Endodermal cell (in vitro differentiated cells): ENCODE results near the gene RAPGEF1. TPM values are rescaled to one million over a fixed set of nuclear protein-coding genes. Genes with fewer than 3 reads are reported as not detected.
A peak's percentile ranks its signal among the peaks of the same experiment; 100 is the strongest.
"Not testable (repeated sequence)": the region's sequence is repeated elsewhere in the genome, so short reads cannot be mapped to it uniquely, and the experiment has no call there.

Experiments
- DNase-seq: peaks from one replicate; pipeline ENCODE4 v3.0.0-alpha.2; 2017
- H3K27ac ChIP-seq: 2 replicates; pipeline ENCODE4 v1.5.1; 2013; ENCODE audit warnings: mild to moderate bottlenecking, low read depth, low read length, moderate library complexity
- H3K27me3 ChIP-seq: 2 replicates; pipeline ENCODE4 v1.6.1; 2013; ENCODE audit warnings: mild to moderate bottlenecking, low read length, moderate library complexity; ENCODE audit not compliant: insufficient read depth, control insufficient read depth, poor library complexity, severe bottlenecking
- H3K36me3 ChIP-seq: 2 replicates; pipeline ENCODE4 v1.7.0; 2013; ENCODE audit warnings: mild to moderate bottlenecking, low read length, moderate library complexity; ENCODE audit not compliant: control insufficient read depth, insufficient read depth
- H3K4me1 ChIP-seq: one replicate; pipeline ENCODE4 v1.7.0; 2013; ENCODE audit warnings: low read length; ENCODE audit not compliant: control insufficient read depth, insufficient read depth
- H3K4me3 ChIP-seq: 2 replicates; pipeline ENCODE4 v1.5.1; 2013; ENCODE audit warnings: mild to moderate bottlenecking, low read length, moderate library complexity
- H3K9ac ChIP-seq: 2 replicates; pipeline ENCODE4 v1.6.1; 2013; ENCODE audit warnings: mild to moderate bottlenecking, low read length, moderate library complexity; ENCODE audit not compliant: poor library complexity, severe bottlenecking; ENCODE audit errors: extremely low read depth
- H3K9me3 ChIP-seq: 2 replicates; pipeline ENCODE4 v1.6.1; 2013; ENCODE audit warnings: mild to moderate bottlenecking, low read length, moderate library complexity; ENCODE audit not compliant: control insufficient read depth
- H3K27ac Mint-ChIP-seq: 2 replicates; pipeline ENCODE4 v1.8.0; 2020; ENCODE audit warnings: mixed read lengths
- H3K27me3 Mint-ChIP-seq: 2 replicates; pipeline ENCODE4 v1.8.0; 2021; ENCODE audit warnings: mild to moderate bottlenecking, mixed read lengths; ENCODE audit not compliant: insufficient read depth
- H3K36me3 Mint-ChIP-seq: 2 replicates; pipeline ENCODE4 v1.8.0; 2020; ENCODE audit warnings: low read depth, mixed read lengths
- H3K4me1 Mint-ChIP-seq: 2 replicates; pipeline ENCODE4 v1.8.0; 2020; ENCODE audit warnings: mixed read lengths
- H3K4me3 Mint-ChIP-seq: 2 replicates; pipeline ENCODE4 v1.8.0; 2020; ENCODE audit warnings: mild to moderate bottlenecking, moderate library complexity, mixed read lengths
- H3K9me3 Mint-ChIP-seq: 2 replicates; pipeline ENCODE4 v1.8.0; 2020; ENCODE audit warnings: mild to moderate bottlenecking, mixed read lengths
- WGBS, 2 experiments: methylation state at CpG; one replicate each; pipeline versions ENCODE4 v1.1.5 to v1.1.7; 2013; ENCODE audit warnings: missing lambda C conversion rate in 2 of 2, mixed read lengths in 1 of 2; ENCODE audit not compliant: insufficient coverage in 1 of 2, insufficient read length in 1 of 2; 5-methylcytosine and 5-hydroxymethylcytosine counted together
- total RNA-seq, 2 donors: library from RNA; stranded (reverse); fragmentation: NEBNext Ultra II Directional in 1 of 2; extraction: Animal tissue kit (Norgen Biotek cat#: 25700) in 1 of 2; gene quantifications; 2 replicates in 1 of 2; 3 replicates in 1 of 2; pipeline ENCODE4 v1.2.1, GENCODE V29; 2021
- TF ChIP-seq, protein P1 (sequence below): fragments of 200-600 bp; sonication (generic); conservative IDR thresholded peaks from 2 replicates; pipeline ENCODE4 v1.5.0; 2021; ENCODE audit warnings: antibody characterized with exemption, mild to moderate bottlenecking

Gene RAPGEF1
- total RNA-seq, 2 donors from 2014 or later = 63.4 to 85.5 TPM

DNA sequence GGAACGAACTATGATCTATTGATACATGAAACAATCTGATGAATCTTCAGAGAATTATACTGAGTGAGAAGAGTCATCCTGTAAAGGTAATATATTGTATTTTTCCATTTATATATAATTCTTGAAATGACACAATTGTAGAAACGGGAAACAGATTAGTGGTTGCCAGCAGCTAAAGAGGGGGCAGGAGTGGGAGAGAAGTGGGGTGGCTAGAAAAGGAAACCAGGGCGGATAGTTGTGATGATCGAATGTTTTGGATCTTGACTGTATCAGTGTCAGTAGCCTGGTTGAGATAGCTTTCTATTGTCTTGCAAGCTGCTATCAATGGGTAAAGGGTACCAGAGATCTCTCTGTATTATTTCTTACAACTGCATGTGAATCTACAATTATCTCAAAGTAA is 17.7 kb upstream of the RAPGEF1 start:
- Mint-ChIP-seq H3K27me3 (peaks cover 4% of the 10 kb centered on the region), H3K36me3 (no peaks in the 10 kb centered on the region), H3K4me3 (no peak overlapping the region), H3K4me1 (peaks cover 3% of the 10 kb centered on the region), H3K9me3 (no peaks in the 10 kb centered on the region), H3K27ac (no peak overlapping the region)
- DNase-seq = no peak
- H3K9me3 ChIP-seq = no peaks in the 10 kb centered on the region
- no peak overlapping the region for H3K27ac ChIP-seq
- no peak overlapping the region for H3K9ac ChIP-seq
- TF ChIP-seq, protein P1, sequence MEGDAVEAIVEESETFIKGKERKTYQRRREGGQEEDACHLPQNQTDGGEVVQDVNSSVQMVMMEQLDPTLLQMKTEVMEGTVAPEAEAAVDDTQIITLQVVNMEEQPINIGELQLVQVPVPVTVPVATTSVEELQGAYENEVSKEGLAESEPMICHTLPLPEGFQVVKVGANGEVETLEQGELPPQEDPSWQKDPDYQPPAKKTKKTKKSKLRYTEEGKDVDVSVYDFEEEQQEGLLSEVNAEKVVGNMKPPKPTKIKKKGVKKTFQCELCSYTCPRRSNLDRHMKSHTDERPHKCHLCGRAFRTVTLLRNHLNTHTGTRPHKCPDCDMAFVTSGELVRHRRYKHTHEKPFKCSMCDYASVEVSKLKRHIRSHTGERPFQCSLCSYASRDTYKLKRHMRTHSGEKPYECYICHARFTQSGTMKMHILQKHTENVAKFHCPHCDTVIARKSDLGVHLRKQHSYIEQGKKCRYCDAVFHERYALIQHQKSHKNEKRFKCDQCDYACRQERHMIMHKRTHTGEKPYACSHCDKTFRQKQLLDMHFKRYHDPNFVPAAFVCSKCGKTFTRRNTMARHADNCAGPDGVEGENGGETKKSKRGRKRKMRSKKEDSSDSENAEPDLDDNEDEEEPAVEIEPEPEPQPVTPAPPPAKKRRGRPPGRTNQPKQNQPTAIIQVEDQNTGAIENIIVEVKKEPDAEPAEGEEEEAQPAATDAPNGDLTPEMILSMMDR = no peak
- no peaks in the 10 kb centered on the region for H3K4me1 ChIP-seq
- H3K27me3 ChIP-seq = no peaks in the 10 kb centered on the region
- H3K36me3 ChIP-seq = no peaks in the 10 kb centered on the region
- no peak overlapping the region for H3K4me3 ChIP-seq
- 89% methylated on average over 4 of the region's 4 CpGs; no CpG with 5 or more reads in 1 of the 2 experiments for WGBS, 2 experiments

DNA sequence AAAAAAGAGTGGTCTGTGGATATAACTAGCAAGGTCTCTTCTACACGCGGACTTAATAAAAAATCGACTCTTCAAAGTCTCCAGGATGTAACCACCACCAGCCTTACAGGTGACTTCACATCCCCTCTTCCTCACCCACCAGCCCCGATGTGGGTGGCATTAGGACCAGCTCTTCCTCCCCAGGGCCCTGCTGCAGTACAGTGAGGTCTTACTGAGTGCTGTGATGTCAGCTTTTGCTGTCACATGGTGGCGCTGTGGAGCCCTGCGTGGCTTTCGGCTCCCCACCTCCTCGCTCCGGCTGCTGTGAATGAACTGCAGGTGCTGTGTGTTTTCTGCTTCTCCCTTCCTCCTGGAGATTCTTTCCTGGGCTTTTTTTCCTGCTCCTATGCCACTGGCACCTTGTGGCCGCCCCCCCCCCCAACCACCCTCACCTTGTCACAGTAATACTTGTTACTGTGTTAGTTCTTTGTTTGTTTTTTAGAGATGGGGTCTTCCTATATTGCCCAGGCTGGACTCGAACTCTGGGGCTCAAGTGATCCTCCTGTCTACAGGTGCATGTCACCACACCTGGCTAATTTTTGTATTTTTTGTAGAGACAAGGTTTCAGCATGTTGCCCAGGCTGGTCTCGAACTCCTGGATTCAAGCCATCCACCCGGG is 15.8 kb upstream of the RAPGEF1 start:
- H3K27me3 Mint-ChIP-seq = peaks cover 4% of the 10 kb centered on the region
- no peaks in the 10 kb centered on the region for H3K9me3 Mint-ChIP-seq
- H3K27ac Mint-ChIP-seq = peak overlapping the region; percentile 80

GRCh38 chr9:131754846-131755245 is 15.0 kb upstream of the RAPGEF1 start:
- TF ChIP-seq, protein P1 = no peak
- DNase-seq = peak; percentile 67
- no peaks in the 10 kb centered on the region for H3K36me3 ChIP-seq
- Mint-ChIP-seq H3K27me3 (peaks cover 4% of the 10 kb centered on the region), H3K4me3 (no peak overlapping the region), H3K36me3 (no peaks in the 10 kb centered on the region), H3K27ac (no peak overlapping the region), H3K9me3 (no peaks in the 10 kb centered on the region), H3K4me1 (peaks cover 3% of the 10 kb centered on the region)
- H3K9me3 ChIP-seq = no peaks in the 10 kb centered on the region
- H3K27ac ChIP-seq = no peak overlapping the region
- H3K4me3 ChIP-seq = no peak overlapping the region
- no peaks in the 10 kb centered on the region for H3K4me1 ChIP-seq
- WGBS, 2 experiments = 82 to 87% methylated on average over 2 to 6 of the region's 6 CpGs
- H3K9ac ChIP-seq = no peak overlapping the region
- H3K27me3 ChIP-seq = no peaks in the 10 kb centered on the region

More for the DNA sequence above, 15.8 kb upstream of the RAPGEF1 start:
- Histone ChIP-seq H3K36me3 (no peaks in the 10 kb centered on the region), H3K27me3 (no peaks in the 10 kb centered on the region), H3K4me3 (no peak overlapping the region), H3K27ac (no peak overlapping the region), H3K9ac (no peak overlapping the region), H3K9me3 (no peaks in the 10 kb centered on the region), H3K4me1 (no peaks in the 10 kb centered on the region)
- DNase-seq = peak; percentile 95
- 24 to 43% methylated on average over 9 to 12 of the region's 13 CpGs for WGBS, 2 experiments
- TF ChIP-seq, protein P1 = peak; percentile 89
- Mint-ChIP-seq H3K4me1 (peaks cover 3% of the 10 kb centered on the region), H3K36me3 (no peaks in the 10 kb centered on the region), H3K4me3 (no peak overlapping the region)

- not testable (repeated sequence) for H3K27me3 ChIP-seq, H3K9ac ChIP-seq, H3K4me1 ChIP-seq, H3K4me1 Mint-ChIP-seq, H3K27me3 Mint-ChIP-seq, H3K4me3 ChIP-seq, H3K4me3 Mint-ChIP-seq, H3K27ac ChIP-seq, H3K9me3 Mint-ChIP-seq, H3K9me3 ChIP-seq, DNase-seq, H3K36me3 Mint-ChIP-seq, H3K27ac Mint-ChIP-seq, H3K36me3 ChIP-seq
- 91 to 93% methylated on average over 4 to 9 of the region's 9 CpGs for WGBS, 2 experiments
Measured at GRCh38 chr9:131753751-131754150, 13.9 kb upstream of the RAPGEF1 start.
